ENCODE data around the gene ZNF525.
A peak's percentile ranks its signal among the peaks of the same experiment; 100 is the strongest.
"Not testable (repeated sequence)": the region's sequence is repeated elsewhere in the genome, so short reads cannot be mapped to it uniquely, and the experiment has no call there.

The ZNF525 gene

DNA sequence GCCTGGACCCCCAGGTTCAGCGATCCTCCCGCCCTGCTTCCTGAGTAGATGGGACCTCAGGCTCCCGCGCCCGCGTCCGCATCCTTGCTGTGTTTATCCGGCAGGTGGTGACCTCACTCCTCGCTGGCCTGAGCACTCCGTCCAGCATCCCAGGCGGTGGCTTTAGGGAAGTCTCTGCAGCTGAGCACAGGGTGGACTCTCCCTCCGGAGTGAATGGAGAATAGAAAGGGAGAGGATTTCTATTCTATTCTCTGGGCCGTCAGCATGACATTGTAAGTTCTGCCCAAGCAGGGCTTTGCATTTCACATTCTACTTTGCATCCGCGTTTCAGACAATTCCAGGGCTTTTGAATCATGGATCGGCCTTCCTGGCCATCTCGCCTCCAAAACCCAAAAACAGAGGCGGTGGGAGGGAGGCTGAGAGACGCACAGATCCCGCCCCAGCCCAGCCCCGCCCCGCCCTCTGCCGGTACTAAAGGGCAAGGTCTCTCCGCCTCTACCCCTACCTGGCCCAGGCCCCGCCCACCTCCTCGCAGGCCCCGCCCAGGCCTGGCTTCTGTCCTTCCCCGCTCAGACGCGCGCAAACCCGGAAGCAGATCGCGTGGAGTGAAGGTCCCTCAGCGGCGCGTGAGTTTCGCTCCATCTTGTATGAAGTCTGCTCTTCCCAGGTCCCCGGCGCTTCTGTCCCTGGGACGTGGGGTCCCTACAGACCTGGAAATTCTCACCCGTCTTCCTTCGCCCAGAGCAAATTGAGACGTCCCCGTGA is at the start of gene ZNF525:
Gene ZNF525, plus strand, starts transcription at position 572 of the 765 bp plus-strand sequence. CDS start 6,577 bp downstream, outside the sequence.
- no peak for DNase-seq (ENCODE audit: low read depth)

DNA sequence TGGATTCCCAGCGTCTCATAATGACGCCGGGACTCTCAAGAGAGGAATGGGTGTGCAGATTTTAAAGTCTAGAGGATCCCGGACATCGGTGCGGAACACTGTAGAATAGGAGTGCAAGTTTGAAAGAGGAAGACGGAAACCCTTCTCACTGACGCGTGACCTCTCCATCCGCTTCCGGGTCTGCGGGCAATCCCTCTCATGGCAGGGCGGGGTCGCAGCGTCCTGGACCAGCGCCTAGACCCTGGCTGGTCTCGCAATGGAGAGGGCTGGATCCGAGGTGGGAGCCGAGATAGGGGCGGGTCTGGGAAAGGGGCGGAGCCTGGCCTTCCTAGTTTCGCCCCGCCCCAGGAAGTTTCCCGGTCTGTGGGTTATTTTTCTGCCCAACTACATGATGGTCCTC is 36.5 kb upstream of the ZNF525 start:
- no peak for DNase-seq (ENCODE audit: low read depth)

DNA sequence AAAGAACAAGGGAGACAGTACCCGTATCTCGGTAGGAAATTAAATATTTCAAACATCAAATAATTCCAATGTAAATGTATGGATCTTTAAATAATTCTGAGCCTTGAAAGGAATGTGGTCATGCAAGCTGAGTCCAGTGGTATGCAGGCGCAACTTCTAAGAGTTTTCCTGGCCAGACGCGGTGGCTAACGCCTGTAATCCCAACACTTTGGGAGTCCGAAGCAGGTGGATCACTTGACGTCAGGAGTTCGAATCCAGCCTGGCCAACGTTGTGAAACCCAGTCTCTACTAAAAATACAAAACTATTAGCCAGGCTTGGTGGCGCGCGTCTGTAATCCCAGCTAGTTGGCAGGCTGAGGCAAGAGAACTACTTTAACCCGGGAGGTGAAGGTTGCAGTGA is 33.0 kb upstream of the ZNF525 start:
- DNase-seq (ENCODE audit: low read depth) = no peak

DNA sequence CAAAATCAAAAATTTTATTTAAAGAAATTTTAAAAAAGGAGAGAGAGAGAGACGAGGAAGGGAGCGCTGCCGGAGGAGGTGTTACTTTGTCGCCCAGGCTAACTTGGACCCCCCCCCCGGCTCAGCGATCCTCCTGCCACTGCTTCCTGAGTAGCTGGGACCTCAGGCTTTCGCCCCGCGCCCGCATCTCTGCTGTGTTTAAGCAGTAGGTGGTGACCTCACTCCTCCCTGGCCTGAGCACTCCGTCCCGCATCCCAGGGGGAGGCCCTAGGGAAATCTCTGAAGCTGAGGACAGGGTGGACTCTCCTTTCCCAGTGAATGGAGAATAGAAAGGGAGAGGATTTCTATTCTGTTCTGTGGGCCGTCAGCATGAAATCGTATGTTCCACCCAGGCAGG is 32.4 kb upstream of the ZNF525 start:
- no peak for DNase-seq (ENCODE audit: low read depth)

DNA sequence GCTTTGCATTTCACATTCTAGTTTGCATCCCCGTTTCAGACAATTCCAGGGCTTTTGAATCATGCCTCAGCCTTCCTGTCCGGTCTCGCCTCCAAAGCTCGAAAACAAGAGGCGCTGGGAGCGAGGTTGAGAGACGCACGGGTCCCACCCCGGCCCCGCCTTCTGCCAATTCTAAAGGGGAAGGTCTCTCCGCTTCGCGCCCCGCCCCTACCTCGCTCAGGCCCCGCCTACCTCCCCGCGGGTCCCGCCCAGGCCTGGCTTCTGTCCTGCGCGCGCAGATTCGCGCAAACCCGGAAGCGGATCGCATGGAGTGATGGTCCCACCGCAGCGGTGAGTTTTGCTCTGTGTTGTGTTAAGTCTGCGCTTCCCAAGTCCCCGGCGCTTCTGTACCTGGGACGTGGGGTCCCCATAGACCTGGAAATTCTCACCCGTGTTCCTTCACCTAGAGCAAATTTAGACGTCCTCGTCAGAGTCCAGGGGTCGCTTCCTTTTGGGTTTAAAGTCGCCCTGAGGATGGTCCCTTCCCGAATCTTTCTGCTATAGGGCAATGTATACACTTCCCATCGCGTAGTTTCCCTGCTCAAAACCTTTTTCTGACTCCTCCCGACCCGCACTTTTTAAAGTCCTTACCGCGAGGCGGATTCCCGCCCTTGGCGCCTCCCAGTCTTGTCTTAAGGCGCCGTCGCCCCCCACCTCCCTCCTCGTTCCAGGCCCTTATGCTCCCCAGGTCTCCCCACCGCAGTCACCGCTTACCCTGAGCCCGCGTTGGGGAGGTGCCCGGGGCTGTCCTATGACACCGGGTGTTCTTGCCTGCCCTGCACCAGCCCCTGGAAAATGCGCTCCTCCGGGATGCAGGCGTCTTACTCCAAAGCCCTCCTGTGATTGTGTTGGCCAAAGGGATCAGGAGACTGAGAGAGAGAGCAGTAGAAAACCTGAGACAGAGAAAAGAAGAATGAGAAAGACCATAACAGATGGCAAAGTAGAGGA is 31.7 kb upstream of the ZNF525 start, which contains the start of gene ZNF845:
Gene ZNF845, plus strand, starts transcription at position 287 of the 987 bp plus-strand sequence. CDS start 7,559 bp downstream, outside the sequence.
- peak; percentile 79 for DNase-seq (ENCODE audit: low read depth)

DNA sequence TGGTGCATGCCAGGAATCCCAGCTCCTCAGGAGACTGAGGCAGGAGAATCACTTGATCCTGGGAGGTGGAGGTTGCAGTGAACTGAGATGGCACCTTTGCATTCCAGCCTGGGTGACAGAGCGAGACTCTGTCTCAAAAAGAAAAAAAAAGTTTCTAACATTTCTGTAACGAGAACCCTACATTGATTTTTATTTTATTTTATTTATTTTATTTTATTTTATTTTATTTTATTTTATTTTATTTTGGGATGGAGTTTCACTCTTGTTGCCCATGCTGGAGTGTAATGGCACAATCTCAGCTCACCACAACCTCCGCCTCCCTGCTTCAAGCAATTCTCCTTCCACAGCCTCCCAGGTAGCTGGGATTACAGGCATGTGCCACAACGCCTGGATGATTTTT is 21.1 kb upstream of the ZNF525 start:
- not testable (repeated sequence) for DNase-seq (ENCODE audit: low read depth)

DNA sequence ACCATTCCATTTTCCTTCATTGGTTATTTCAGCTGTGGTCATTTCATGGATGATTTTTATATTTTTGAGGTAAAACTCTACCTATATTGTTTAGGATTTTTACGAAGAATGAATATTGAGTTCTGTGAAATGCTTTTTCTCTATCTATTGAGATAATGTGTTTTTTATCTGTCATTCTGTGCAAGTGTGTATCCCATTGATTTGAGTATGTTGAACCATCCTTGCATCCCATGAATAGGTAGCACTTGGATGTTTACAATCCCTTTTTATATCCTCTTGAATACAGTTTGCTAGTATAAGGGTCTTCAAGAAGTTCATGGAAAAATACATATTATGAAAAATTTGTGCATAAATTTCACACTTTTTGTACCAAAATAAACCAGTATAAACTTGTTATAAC is 9.8 kb upstream of the ZNF525 start:
- DNase-seq (ENCODE audit: low read depth) = no peak

DNA sequence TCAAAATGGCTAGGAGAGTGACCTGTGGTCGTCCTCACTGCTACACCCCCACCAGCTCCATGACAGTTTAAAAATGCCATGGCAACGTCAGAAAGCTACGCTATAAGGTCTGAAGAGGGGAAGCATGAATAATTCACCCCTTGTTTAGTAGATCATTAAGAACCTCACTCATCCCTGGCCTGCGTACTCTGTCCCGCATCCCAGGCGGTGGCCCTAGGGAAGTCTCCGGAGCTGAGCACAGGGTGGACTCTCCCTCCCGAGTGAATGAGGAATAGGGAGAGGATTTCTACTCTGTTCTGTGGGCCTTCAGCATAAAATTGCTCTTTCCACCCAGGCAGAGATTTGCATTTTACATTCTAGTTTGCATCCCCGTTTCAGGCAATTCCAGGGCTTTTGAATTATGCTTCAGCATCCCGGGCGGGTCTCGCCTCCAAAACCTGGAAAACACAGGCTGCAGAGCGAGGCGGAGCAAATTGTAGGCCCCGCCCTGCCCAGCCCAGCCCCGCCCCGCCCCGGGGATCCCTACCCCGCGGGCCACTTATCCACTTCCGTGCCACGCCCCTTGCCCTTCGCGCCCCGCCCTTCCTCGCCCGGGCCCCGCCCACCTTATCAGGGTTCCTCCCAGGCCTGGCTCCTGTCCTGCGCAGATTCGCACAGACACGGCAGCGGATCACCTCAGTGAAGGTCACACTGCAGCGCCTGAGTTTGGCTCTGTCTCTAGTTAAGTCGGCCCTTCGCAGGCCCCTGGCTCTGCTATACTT is 7.5 kb upstream of the ZNF525 start:
- DNase-seq (ENCODE audit: low read depth) = no peak

DNA sequence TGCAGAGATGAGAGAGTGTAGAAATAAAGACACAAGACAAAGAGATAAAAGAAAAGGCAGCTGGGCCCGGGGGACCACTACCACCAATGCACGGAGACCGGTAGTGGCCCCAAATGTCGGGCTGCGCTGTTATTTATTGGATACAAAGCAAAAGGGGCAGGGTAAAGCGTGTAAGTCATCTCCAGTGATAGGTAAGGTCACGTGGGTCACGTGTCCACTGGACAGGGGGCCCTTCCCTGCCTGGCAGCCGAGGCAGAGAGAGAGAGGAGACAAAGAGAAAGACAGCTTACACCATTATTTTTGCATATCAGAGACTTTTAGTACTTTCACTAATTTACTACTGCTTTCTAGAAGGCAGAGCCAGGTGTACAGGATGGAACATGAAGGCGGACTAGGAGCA is 5.4 kb upstream of the ZNF525 start:
- DNase-seq (ENCODE audit: low read depth) = not testable (repeated sequence)

DNA sequence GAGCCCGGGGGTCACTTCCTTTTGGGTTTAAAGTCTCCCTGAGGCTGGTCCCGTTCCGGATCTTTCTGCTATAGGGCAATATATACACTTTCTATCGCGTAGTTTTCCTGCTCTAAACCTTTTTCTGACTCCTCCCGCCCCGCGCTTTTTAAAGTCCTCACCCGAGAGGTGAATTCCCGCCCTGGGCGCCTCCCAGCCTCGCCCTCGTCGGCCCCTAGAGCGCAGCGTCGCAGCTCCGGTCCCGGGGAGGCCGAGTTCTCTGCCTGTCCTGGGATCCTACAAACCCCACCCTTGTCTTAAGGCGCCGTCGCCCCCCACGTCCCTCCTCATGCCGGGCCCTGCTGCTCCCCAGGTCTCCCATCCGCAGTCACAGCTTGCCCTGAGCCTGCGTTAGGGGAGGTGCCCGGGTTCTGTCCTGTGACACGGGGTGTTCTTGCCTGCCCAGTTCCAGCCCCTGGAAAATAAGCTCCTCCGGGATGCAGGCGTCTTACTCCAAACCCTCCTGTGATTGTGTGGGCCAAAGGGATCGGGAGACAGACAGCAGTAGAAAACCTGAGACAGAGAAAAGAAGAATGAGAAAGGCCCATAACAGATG is 491 bp downstream of the ZNF525 start:
- no peak for DNase-seq (ENCODE audit: low read depth)

DNA sequence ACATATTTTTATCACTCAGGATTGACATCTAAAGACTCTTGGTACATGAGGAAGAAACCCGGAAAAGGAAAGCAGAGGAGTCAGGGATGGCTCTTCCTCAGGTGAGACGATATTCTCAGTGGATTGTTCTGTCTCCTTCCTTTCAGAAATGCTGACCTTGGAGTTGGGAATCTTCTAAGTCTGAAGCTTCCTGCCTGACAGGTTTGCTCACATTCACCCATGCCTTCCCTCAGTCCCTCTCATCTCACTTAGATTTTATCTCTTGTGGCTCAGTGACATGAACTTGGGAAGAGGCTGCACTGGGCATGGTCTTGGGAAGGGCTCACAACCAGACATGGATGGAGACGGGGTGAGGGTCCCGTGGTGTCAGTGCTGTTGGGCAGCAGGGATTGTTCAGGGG is 6.7 kb downstream of the ZNF525 start:
- no peak for DNase-seq (ENCODE audit: low read depth)

DNA sequence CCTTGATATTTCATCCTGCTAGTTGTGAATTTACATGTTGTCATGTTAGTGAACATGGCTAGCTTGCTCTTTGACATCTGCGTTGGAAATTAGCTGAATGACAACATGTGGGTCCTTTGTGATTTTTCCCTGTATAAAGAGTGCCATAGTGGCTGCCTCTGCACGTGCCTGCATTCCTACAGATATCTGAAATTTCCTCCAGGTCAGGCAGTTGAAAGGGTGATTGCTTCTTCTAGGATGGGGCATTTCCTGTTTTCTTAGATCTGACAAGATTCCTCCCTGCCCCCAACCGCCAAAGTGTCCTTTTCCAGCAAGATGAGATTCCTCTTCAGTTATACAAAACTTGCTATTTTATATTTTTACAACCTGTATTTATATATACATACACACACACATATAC is 8.8 kb downstream of the ZNF525 start:
- DNase-seq (ENCODE audit: low read depth) = no peak

DNA sequence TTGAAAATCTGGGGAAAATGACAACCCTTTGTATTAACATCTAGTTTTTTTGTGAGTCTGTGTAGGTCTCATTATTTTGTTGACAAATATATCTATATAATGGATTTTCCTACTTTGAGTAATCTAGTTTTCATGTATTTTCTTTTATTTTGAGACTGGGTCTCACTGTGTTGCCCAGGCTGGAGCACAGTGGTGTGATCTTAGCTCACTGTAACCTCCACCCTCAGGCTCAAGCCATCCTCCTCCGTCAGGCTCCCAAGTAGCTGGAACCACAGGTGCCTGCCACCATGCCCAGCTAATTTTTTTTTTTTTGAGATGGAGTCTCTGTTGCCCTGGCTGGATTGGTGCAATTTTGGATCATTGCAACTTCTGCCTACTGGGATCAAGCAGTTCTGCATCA is 9.2 kb downstream of the ZNF525 start:
- DNase-seq (ENCODE audit: low read depth) = no peak

DNA sequence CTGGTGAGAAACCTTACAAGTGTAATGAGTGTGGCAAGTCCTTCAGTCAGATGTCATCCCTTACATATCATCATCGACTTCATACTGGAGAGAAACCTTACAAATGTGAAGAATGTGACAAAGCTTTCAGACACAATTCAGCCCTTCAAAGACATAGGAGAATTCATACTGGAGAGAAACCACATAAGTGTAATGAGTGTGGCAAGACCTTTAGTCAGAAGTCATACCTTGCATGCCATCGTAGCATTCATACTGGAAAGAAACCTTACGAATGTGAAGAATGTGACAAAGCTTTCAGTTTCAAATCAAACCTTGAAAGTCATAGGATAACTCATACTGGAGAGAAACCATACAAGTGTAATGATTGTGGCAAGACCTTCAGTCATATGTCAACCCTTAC is 15.9 kb downstream of the ZNF525 start:
- DNase-seq (ENCODE audit: low read depth) = no peak

DNA sequence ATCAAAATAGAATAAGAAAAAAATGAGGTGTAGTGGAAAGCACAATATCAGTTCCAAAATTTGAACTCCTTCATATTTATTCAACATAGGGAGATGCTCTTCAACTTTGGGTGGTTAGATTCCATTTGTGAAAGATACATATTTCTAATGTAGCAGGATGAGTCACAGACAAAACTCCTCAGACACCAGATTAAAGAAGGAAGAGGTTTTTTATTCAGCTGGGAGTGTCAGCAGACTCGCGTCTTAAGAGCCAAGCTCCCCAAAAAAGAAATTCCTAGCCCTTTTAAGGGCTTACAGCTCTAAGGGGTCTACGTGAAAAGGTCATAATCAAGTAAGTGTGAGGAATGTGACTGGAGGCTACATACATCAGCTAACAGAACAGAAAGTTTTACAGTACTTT is 22.7 kb downstream of the ZNF525 start:
- no peak for DNase-seq (ENCODE audit: low read depth)

DNA sequence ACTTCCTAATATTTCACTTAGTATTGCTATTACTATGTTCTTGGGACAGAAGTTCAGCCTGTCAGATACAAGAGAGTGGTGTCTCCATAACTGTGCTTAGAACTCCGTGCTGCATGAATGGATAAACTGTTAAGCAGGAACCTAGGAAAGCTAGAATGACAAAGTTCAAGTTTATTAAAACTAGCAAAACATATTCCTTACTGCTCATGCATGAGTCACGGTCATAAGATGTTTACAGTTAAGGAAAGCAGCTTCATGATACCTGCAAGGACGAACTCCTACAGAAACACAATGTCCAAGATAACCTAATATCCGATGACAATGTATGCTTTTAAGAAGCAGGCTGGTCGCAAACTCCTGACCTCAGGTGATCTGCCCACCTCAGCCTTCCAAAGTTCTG is 23.4 kb downstream of the ZNF525 start:
- DNase-seq (ENCODE audit: low read depth) = no peak

DNA sequence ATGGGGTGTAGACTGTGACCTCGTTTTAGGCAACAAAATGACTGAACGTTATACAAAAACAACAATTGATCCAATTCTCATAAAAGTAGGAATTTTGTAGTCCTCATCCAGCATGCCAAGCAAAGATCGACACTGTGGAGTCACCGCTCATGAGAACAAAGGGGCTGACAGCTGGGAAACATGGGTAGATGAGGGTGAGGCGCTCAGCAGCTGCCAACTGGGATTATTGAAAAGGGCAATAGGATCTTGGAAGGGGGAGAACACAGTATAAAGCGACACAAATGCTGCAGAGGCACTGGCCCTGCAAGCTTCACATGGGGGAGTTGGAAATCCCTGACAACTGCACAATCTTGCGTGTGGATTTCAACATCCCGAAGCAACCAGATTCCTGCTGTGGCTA is 24.1 kb downstream of the ZNF525 start:
- DNase-seq (ENCODE audit: low read depth) = no peak

DNA sequence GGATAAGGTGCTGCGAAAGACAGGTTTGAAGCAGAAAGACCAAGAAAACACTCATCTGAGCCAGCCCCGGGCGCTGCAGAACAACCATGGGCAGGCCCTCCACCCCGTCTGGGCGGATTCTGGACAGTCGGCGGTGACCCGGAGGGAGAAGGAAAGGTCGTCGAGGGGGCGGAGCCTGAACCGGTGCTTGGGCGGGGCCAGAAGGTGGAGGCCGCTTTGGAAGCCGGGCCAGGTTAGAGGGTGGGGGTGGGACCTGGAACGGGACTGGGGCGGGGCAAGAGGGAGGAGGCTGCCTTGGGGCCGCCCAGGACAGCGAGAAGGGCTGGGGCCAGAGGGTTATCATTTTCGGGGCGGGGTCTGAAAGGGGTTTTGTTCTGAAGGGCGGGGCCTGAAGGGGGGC is 24.5 kb downstream of the ZNF525 start:
- DNase-seq (ENCODE audit: low read depth) = no peak

DNA sequence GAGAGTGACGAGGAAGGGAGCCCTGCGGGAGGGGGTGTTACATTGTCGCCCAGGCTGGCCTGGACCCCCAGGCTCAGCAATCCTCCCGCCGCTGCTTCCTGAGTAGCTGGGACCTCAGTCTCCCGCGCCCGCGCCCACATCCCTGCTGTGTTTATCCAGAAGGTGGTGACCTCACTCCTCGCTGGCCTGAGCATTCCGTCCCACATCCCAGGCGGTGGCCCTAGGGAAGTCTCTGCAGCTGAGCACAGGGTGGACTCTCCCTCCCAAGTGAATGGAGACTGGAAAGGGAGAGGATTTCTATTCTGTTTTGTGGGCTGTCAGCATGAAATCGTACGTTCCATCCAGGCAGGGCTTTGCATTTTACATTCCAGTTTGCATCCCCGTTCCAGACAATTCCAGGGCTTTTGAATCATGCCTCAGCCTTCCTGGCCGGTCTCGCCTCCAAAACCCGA is 29.0 kb downstream of the ZNF525 start:
- DNase-seq (ENCODE audit: low read depth) = no peak

DNA sequence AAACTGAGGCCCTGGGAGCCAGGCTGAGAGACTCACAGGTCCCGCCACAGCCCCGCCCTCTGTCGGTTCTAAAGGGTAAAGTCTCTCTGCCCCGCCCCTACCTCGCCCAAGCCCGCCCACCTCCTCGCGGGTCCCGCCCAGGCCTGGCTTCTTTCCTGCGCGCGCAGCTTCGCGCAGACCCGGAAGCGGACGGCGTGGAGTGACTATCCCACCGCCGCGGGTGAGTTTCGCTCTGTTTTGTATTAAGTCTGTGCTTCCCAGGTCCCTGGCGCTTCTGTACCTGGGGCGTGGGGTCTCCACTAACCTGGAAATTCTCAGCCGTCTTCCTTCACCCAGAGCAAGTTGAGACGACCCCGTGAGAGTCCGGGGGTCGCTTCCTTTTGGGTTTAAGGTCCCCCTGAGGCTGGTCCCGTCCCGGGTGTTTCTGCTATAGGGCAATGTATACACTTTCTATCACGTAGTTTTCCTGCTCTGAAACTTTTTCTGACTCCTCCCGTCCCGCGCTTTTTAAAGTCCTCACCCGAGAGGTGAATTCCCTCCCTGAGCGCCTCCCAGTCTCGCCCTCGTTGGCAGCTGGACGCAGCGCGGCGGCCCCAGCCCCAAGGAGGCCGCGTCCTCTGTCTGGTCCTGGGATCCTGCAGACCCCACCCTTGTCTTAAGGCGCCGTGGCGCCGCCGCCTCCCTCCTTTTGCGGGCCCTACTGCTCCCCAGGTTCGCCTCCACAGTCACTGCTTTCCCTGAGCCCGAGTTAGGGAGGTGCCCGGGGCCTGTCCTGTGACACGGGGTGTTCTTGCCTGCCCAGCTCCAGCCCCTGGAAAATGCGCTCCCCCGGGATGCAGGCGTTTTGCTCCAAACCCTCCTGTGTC is 29.7 kb downstream of the ZNF525 start, which contains the start of gene ZNF765:
Gene ZNF765, plus strand, starts transcription at position 176 of the 866 bp plus-strand sequence. CDS start 2,867 bp downstream, outside the sequence.
- peak; percentile 60 for DNase-seq (ENCODE audit: low read depth)

Measured in non-pigmented ciliary epithelial cell (primary cell).